C4-2B (cell line): Measurements from ENCODE around the gene ANO10.

Source experiments
- ZFX ChIP-seq: fragments of 450-650 bp; IDR thresholded peaks from 2 replicates; pipeline ENCODE4 v1.6.1; 2017
- TF ChIP-seq, protein P1 (sequence below): fragments of 450-650 bp; conservative IDR thresholded peaks from 2 replicates; pipeline ENCODE4 v1.5.1; 2017; ENCODE audit warnings: mild to moderate bottlenecking

DNA sequence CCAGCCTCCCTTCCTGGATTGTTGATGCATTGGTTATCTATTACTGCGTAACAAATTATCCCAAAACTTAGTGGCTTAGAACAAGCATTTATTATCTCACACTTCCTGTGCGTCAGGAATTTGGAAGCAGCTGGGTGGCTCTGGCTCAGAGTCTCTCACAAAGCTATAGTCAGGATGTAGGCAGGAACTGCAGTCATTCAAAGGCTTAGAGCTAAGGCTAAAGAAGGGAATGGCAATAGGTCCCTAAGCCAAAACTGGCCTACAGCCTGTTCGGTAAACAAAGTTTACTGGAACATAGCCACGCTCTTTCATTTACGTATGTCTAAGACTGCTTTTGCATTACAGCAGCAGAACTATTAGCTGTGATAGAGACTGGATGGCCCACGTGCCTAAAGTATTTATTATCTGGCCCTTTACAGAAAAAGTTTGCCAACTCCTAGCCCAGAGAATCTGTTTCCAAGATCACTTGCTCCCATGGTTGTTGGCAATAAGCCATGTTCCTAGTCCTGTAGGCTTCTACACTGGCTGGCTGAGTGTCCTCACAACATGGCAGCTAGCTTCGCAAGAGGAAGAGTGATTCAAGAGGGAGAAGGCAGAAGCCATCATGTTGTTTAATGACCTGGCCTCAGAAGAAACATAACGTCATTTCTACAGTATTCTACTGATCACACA, 203.1 kb downstream of the ANO10 start:
- TF ChIP-seq, protein P1, sequence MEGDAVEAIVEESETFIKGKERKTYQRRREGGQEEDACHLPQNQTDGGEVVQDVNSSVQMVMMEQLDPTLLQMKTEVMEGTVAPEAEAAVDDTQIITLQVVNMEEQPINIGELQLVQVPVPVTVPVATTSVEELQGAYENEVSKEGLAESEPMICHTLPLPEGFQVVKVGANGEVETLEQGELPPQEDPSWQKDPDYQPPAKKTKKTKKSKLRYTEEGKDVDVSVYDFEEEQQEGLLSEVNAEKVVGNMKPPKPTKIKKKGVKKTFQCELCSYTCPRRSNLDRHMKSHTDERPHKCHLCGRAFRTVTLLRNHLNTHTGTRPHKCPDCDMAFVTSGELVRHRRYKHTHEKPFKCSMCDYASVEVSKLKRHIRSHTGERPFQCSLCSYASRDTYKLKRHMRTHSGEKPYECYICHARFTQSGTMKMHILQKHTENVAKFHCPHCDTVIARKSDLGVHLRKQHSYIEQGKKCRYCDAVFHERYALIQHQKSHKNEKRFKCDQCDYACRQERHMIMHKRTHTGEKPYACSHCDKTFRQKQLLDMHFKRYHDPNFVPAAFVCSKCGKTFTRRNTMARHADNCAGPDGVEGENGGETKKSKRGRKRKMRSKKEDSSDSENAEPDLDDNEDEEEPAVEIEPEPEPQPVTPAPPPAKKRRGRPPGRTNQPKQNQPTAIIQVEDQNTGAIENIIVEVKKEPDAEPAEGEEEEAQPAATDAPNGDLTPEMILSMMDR, result no peak
- TF ChIP-seq ZFX, result no peak
